OCI-LY1 (cell line): Measurements from ENCODE around the gene PDK4.

Experiments
- H2AFZ ChIP-seq: fragments of 200-600 bp; sonication (generic), shearing (Covaris generic); 2 replicates; pipeline ENCODE4 v1.6.0; 2014; ENCODE audit warnings: antibody characterized with exemption, mild to moderate bottlenecking, low read length
- H3F3A ChIP-seq: fragments of 200-600 bp; sonication (generic), shearing (Covaris generic); 2 replicates; pipeline ENCODE4 v1.6.0; 2014; ENCODE audit warnings: mild to moderate bottlenecking, antibody characterized with exemption, low read length, moderate library complexity; ENCODE audit not compliant: insufficient read depth
- H3K27ac ChIP-seq: fragments of 200-600 bp; sonication (generic); 2 replicates; pipeline ENCODE4 v1.5.1; 2014; ENCODE audit warnings: low read length, mixed run types, mild to moderate bottlenecking, low read depth; ENCODE audit not compliant: poor library complexity, severe bottlenecking
- H3K27me3 ChIP-seq: fragments of 200-600 bp; sonication (generic); 2 replicates; pipeline ENCODE4 v1.6.0; 2014; ENCODE audit warnings: antibody characterized with exemption, mild to moderate bottlenecking, low read length, moderate library complexity; ENCODE audit not compliant: insufficient read depth
- H3K36me3 ChIP-seq: fragments of 200-600 bp; sonication (generic); 2 replicates; pipeline ENCODE4 v1.6.1; 2014; ENCODE audit warnings: mild to moderate bottlenecking, antibody characterized with exemption, low read length, moderate library complexity, mixed read lengths; ENCODE audit not compliant: insufficient read depth
- H3K4me1 ChIP-seq: fragments of 200-600 bp; sonication (generic); 2 replicates; pipeline ENCODE4 v1.5.1; 2014; ENCODE audit warnings: mild to moderate bottlenecking, low read length, moderate library complexity; ENCODE audit not compliant: insufficient read depth, severe bottlenecking
- H3K4me2 ChIP-seq: fragments of 200-600 bp; sonication (generic), shearing (Covaris generic); 2 replicates; pipeline ENCODE4 v1.6.1; 2014; ENCODE audit warnings: low read length
- H3K4me3 ChIP-seq: fragments of 200-600 bp; sonication (generic); 2 replicates; pipeline ENCODE4 v1.5.1; 2014; ENCODE audit warnings: low read length, low read depth, mild to moderate bottlenecking, mixed read lengths; ENCODE audit not compliant: poor library complexity, severe bottlenecking
- H3K79me2 ChIP-seq: fragments of 200-600 bp; shearing (Covaris generic); 2 replicates; pipeline ENCODE4 v1.6.1; 2016; ENCODE audit warnings: mixed run types, low read length, mixed read lengths; ENCODE audit not compliant: insufficient read depth
- H3K9ac ChIP-seq: fragments of 200-600 bp; sonication (generic), shearing (Covaris generic); 2 replicates; pipeline ENCODE4 v1.6.1; 2014; ENCODE audit warnings: mild to moderate bottlenecking, low read length, mixed read lengths
- H3K9me2 ChIP-seq: fragments of 200-600 bp; sonication (generic), shearing (Covaris generic); 2 replicates; pipeline ENCODE4 v1.6.1; 2014; ENCODE audit warnings: low read depth, mild to moderate bottlenecking, low read length, mixed read lengths
- H3K9me3 ChIP-seq: fragments of 200-600 bp; shearing (Covaris generic); 2 replicates; pipeline ENCODE4 v1.6.1; 2014; ENCODE audit warnings: low read length, mixed read lengths
- H4K20me1 ChIP-seq: fragments of 200-600 bp; sonication (generic), shearing (Covaris generic); 2 replicates; pipeline ENCODE4 v1.6.0; 2016; ENCODE audit warnings: mild to moderate bottlenecking, low read length; ENCODE audit not compliant: insufficient read depth
- CTCF ChIP-seq: fragments of 200-600 bp; sonication (generic), shearing (Covaris generic); IDR thresholded peaks from 2 replicates; pipeline ENCODE4 v1.5.1; 2017; ENCODE audit warnings: mild to moderate bottlenecking, antibody characterized with exemption, low read length, moderate library complexity, mixed read lengths
- EZH2 ChIP-seq: fragments of 200-600 bp; sonication (generic), shearing (Covaris generic); IDR thresholded peaks from 2 replicates; pipeline ENCODE4 v1.8.0; 2017; ENCODE audit warnings: borderline replicate concordance, mixed run types, mild to moderate bottlenecking, antibody characterized with exemption, low read length, moderate library complexity, mixed read lengths

PDK4 gene

GRCh38 chr7:95543312-95543711 is 53.0 kb downstream of the PDK4 start:
- Histone ChIP-seq H3K27ac (no peak overlapping the region), H3K79me2 (no peaks in the 10 kb centered on the region), H3K36me3 (no peaks in the 10 kb centered on the region), H3K9ac (no peak overlapping the region), H2AFZ (no peak overlapping the region), H3K9me2 (no peaks in the 10 kb centered on the region), H3K27me3 (no peaks in the 10 kb centered on the region), H3K4me1 (no peaks in the 10 kb centered on the region), H3F3A (no peaks in the 10 kb centered on the region), H4K20me1 (no peaks in the 10 kb centered on the region), H3K4me2 (no peak overlapping the region), H3K9me3 (no peaks in the 10 kb centered on the region), H3K4me3 (no peak overlapping the region)
- TF ChIP-seq CTCF (no peak), EZH2 (no peak)

- H3F3A ChIP-seq, result no peaks in the 10 kb centered on the region
- no peaks in the 10 kb centered on the region for H3K79me2 ChIP-seq
- H3K9me3 ChIP-seq, result no peaks in the 10 kb centered on the region
- no peak overlapping the region for H2AFZ ChIP-seq
- no peak overlapping the region for H3K9ac ChIP-seq
- no peak overlapping the region for H3K4me2 ChIP-seq
- TF ChIP-seq CTCF (no peak), EZH2 (no peak)
- H3K36me3 ChIP-seq, result no peaks in the 10 kb centered on the region
- H3K4me1 ChIP-seq, result no peaks in the 10 kb centered on the region
- H3K27ac ChIP-seq, result no peak overlapping the region
- no peaks in the 10 kb centered on the region for H4K20me1 ChIP-seq
- H3K27me3 ChIP-seq, result no peaks in the 10 kb centered on the region
- no peaks in the 10 kb centered on the region for H3K9me2 ChIP-seq
- H3K4me3 ChIP-seq, result no peak overlapping the region
Observed at GRCh38 chr7:95540366-95540765, 56.0 kb downstream of the PDK4 start.

GRCh38 chr7:95539426-95539825 is 56.9 kb downstream of the PDK4 start:
- H2AFZ ChIP-seq, result no peak overlapping the region
- H3F3A ChIP-seq, result no peaks in the 10 kb centered on the region
- TF ChIP-seq EZH2, result no peak
- TF ChIP-seq CTCF, result no peak
- no peaks in the 10 kb centered on the region for H4K20me1 ChIP-seq
- no peaks in the 10 kb centered on the region for H3K4me1 ChIP-seq
- H3K27ac ChIP-seq, result no peak overlapping the region
- H3K9me2 ChIP-seq, result no peaks in the 10 kb centered on the region
- no peak overlapping the region for H3K4me2 ChIP-seq
- H3K9me3 ChIP-seq, result no peaks in the 10 kb centered on the region
- H3K4me3 ChIP-seq, result no peak overlapping the region
- H3K9ac ChIP-seq, result no peak overlapping the region
- no peaks in the 10 kb centered on the region for H3K27me3 ChIP-seq
- H3K79me2 ChIP-seq, result no peaks in the 10 kb centered on the region
- H3K36me3 ChIP-seq, result no peaks in the 10 kb centered on the region
